ENCODE data around the gene RTN4RL2.

RTN4RL2 gene

DNA sequence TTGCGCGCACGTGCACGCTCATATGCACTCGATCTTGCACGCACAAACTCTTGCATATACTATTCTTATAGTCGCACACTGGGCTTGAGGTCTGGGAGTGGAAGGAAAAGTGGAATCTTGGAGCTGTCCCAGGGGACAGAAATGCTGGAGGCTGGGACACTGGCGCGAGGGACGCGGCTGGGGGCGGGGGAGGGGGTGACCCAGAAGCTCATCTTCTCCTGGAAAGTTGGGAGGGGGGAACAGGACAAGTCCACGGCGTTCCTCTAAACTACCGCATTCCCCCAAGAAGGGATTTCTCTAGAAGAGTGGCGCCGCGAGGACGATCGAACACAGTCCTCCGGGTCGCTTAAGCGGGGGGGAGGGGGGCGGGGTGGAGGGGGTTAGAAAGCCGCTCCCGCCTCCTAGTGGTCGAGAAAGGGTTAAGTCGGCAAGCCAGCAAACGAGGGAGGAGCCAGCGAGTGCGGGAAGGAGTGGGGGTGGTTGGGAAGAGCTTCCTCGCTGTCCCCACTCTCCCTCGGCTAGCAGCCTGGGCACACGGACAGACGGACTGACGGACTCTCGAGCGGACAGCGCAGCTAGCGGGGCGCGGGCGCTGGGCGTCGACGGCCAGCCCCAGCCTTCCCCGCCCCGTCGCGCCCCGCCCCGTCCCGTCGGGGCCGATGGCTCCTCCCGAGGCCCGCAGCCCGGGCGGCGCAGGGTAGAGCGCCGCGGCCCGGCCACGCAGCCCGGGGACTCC lies at the start of gene RTN4RL2:
TSS of gene RTN4RL2 (plus strand) at position 507 of the 736 bp plus-strand sequence. CDS start 338 bp downstream, outside the sequence.
- peaks cover 84% of the 10 kb centered on the region for H3K27me3 ChIP-seq
- TF ChIP-seq, protein P1, sequence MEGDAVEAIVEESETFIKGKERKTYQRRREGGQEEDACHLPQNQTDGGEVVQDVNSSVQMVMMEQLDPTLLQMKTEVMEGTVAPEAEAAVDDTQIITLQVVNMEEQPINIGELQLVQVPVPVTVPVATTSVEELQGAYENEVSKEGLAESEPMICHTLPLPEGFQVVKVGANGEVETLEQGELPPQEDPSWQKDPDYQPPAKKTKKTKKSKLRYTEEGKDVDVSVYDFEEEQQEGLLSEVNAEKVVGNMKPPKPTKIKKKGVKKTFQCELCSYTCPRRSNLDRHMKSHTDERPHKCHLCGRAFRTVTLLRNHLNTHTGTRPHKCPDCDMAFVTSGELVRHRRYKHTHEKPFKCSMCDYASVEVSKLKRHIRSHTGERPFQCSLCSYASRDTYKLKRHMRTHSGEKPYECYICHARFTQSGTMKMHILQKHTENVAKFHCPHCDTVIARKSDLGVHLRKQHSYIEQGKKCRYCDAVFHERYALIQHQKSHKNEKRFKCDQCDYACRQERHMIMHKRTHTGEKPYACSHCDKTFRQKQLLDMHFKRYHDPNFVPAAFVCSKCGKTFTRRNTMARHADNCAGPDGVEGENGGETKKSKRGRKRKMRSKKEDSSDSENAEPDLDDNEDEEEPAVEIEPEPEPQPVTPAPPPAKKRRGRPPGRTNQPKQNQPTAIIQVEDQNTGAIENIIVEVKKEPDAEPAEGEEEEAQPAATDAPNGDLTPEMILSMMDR (IDR thresholded peaks at IDR 0.05) = no peak
- H3K4me3 ChIP-seq (ENCODE audit: low read depth in 1 of 2, low read length in 1 of 2) = peak within 1 kb of the TSS; percentile 51 to 66
- peaks cover 34 to 43% of the 10 kb centered on the region in 2 experiments for H3K4me1 ChIP-seq (ENCODE audit: control insufficient read depth in 1 of 2, insufficient read depth in 1 of 2, low read depth in 1 of 2, low read length in 1 of 2)
- no peak within 1 kb of the TSS for H3K27ac ChIP-seq
- H3K9me3 ChIP-seq = no peaks in the 10 kb centered on the region
- no peaks in the 10 kb centered on the region for H3K36me3 ChIP-seq

DNA sequence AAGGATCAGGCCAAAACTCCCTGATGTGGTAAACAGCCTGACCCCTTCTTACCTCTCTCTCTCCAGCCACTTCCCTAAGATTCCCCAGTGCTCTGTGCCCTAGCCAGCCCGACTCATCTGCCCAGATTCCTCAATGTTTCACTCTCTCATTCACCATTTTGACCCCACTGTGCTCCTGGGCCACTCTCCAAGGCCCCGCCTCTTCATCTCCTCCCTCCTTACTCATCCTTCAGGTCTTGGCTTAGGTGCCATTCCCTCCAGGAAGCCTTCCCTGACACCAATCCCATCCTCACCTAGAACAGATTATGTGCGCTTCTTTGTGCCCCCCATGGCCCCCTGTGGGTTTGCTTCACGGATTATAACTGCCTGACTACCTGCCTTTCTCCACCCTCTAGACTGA lies 46.6 kb upstream of the RTN4RL2 start:
- Histone ChIP-seq H3K27me3 (no peaks in the 10 kb centered on the region), H3K4me1 (ENCODE audit: control insufficient read depth in 1 of 2, insufficient read depth in 1 of 2, low read depth in 1 of 2, low read length in 1 of 2) (no peaks in the 10 kb centered on the region), H3K27ac (no peak overlapping the region), H3K9me3 (no peaks in the 10 kb centered on the region), H3K4me3 (ENCODE audit: low read depth in 1 of 2, low read length in 1 of 2) (no peak overlapping the region), H3K36me3 (peaks cover 89% of the 10 kb centered on the region)
- TF ChIP-seq, protein P1 (IDR thresholded peaks at IDR 0.05) = no peak

DNA sequence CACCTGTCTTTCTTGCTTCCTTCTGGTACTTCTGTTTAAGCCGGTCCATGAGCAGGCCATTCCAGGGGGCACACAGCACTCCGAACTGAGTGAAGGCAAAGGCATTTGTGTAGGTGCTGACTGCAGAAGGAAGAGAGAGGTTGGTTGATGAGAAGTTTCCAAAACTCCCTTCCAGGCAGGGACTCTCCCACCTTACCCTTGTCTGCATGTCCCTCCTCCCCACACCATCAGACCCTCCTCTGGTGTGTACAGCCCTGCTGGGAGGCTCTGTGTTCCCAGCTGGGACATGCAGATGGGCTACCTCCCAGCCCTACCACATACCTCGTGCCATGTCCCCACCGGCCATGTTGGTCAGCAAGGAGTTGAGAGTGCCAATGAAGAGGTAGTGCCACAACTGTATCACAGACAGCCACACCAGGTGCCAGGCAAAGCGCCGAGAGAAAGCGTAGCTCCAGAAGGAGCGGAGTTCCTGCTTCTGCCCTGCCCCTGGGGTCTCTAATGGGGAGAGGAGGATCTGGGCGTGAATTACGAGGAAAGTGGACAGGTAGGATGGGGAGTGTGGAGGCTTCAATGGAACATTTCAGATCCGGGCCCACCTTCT lies 45.6 kb upstream of the RTN4RL2 start:
- no peak overlapping the region for H3K4me3 ChIP-seq (ENCODE audit: low read depth in 1 of 2, low read length in 1 of 2)
- H3K27me3 ChIP-seq = no peaks in the 10 kb centered on the region
- peaks cover 87% of the 10 kb centered on the region for H3K36me3 ChIP-seq
- no peak overlapping the region for H3K27ac ChIP-seq
- TF ChIP-seq, protein P1 (IDR thresholded peaks at IDR 0.05) = no peak
- H3K9me3 ChIP-seq = no peaks in the 10 kb centered on the region
- no peaks in the 10 kb centered on the region for H3K4me1 ChIP-seq (ENCODE audit: control insufficient read depth in 1 of 2, insufficient read depth in 1 of 2, low read depth in 1 of 2, low read length in 1 of 2)

GRCh38 chr11:57416436-57416835 lies 43.9 kb upstream of the RTN4RL2 start:
- Histone ChIP-seq H3K4me3 (ENCODE audit: low read depth in 1 of 2, low read length in 1 of 2) (no peak overlapping the region), H3K9me3 (no peaks in the 10 kb centered on the region), H3K4me1 (ENCODE audit: control insufficient read depth in 1 of 2, insufficient read depth in 1 of 2, low read depth in 1 of 2, low read length in 1 of 2) (no peaks in the 10 kb centered on the region), H3K27ac (no peak overlapping the region), H3K27me3 (no peaks in the 10 kb centered on the region), H3K36me3 (peaks cover 91% of the 10 kb centered on the region)
- TF ChIP-seq, protein P1 (IDR thresholded peaks at IDR 0.05) = no peak

GRCh38 chr11:57417056-57417455 lies 43.3 kb upstream of the RTN4RL2 start:
- H3K9me3 ChIP-seq = no peaks in the 10 kb centered on the region
- no peaks in the 10 kb centered on the region for H3K4me1 ChIP-seq (ENCODE audit: control insufficient read depth in 1 of 2, insufficient read depth in 1 of 2, low read depth in 1 of 2, low read length in 1 of 2)
- H3K36me3 ChIP-seq = peaks cover 94% of the 10 kb centered on the region
- no peak overlapping the region for H3K4me3 ChIP-seq (ENCODE audit: low read depth in 1 of 2, low read length in 1 of 2)
- TF ChIP-seq, protein P1 (IDR thresholded peaks at IDR 0.05) = no peak
- H3K27me3 ChIP-seq = no peaks in the 10 kb centered on the region
- H3K27ac ChIP-seq = no peak overlapping the region
